ENCODE results near the gene BECN2.

BECN2 gene

DNA sequence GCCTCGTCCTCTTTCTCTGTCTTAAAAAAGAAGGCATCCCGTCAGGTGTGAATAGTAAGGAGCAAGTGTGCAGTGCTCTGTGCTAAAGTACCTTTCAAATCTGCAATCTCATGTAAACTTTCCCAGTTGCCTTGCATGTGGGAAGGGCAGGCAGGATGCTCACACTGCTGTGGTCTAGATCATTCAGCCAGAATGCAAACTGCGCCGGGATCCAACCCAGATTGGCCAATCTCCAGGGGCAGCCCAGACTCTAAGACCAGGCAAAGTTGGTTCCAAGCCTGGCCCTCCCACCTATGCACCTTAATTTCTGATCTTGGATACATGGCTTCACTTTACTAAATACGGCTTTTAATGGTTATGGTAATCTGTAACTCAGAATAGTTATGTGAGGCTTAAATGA, 44.5 kb downstream of the BECN2 start:
- no peak for DNase-seq (ENCODE audit: low spot score in 2 of 2)

DNA sequence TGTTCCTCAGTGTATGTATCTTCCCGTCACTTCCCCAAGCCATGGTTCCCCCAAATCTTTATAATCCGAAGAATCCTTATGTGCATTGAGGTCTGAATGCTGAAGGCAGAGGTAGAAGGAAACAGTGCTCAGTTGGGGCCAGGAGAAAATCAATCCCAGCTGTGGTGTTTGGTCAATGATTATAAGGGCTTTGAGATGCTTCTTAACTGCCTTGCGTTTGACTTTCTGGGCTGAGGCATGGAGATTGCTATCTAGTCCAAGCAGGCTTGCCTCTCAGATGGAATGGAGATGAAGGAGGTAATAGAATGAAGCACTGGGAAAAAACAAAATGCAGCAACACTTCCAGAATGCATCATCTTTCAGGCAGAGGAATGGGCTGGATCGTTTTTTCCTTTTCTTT, 44.9 kb downstream of the BECN2 start:
- Mint-ChIP-seq H3K4me3 (no peak overlapping the region), H3K9me3 (no peaks in the 10 kb centered on the region), H3K4me1 (peaks cover 6% of the 10 kb centered on the region), H3K36me3 (no peaks in the 10 kb centered on the region), H3K27ac (no peak overlapping the region)
- DNase-seq (ENCODE audit: low spot score in 2 of 2) (no peak), ATAC-seq (no peak)

More for the DNA sequence above, 44.5 kb downstream of the BECN2 start:
- no peaks in the 10 kb centered on the region for H3K9me3 Mint-ChIP-seq
- peaks cover 6% of the 10 kb centered on the region for H3K4me1 Mint-ChIP-seq
- no peaks in the 10 kb centered on the region for H3K36me3 Mint-ChIP-seq
- H3K4me3 Mint-ChIP-seq: no peak overlapping the region
- ATAC-seq: no peak
- H3K27ac Mint-ChIP-seq: no peak overlapping the region

- no peak overlapping the region for H3K4me3 Mint-ChIP-seq
- H3K27ac Mint-ChIP-seq: no peak overlapping the region
- ATAC-seq (no peak), DNase-seq (ENCODE audit: low spot score in 2 of 2) (no peak)
- no peaks in the 10 kb centered on the region for H3K4me1 Mint-ChIP-seq
- no peaks in the 10 kb centered on the region for H3K9me3 Mint-ChIP-seq
- no peaks in the 10 kb centered on the region for H3K36me3 Mint-ChIP-seq
Measured at GRCh38 chr1:242004751-242005495, 47.4 kb downstream of the BECN2 start.

GRCh38 chr1:242005866-242006535, 48.4 kb downstream of the BECN2 start:
- no peak overlapping the region for H3K27ac Mint-ChIP-seq
- no peaks in the 10 kb centered on the region for H3K4me1 Mint-ChIP-seq
- no peaks in the 10 kb centered on the region for H3K36me3 Mint-ChIP-seq
- DNase-seq (ENCODE audit: low spot score in 2 of 2): no peak
- no peak for ATAC-seq
- H3K4me3 Mint-ChIP-seq: no peak overlapping the region
- H3K9me3 Mint-ChIP-seq: no peaks in the 10 kb centered on the region

DNA sequence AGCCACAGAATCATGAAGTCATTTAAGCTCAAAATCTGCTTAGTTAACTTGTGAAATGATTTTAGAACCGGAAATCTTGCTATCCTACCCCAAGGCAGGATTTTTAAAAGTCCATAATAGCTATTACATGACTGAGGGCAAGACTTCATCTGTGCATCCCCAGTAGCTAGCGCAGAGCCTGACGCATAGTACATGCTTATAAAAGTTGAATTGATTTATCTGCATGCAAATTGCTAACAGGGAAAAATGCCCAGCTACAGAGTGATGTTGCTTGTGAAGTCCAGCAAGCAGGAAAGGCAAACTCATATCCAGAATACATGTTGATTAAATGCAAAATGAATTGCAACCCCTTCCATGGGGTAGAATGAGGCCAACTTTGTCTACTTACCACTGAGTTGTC, 49.4 kb downstream of the BECN2 start:
- ATAC-seq (no peak), DNase-seq (ENCODE audit: low spot score in 2 of 2) (no peak)
- Mint-ChIP-seq H3K4me1 (no peaks in the 10 kb centered on the region), H3K4me3 (no peak overlapping the region), H3K27ac (no peak overlapping the region), H3K36me3 (no peaks in the 10 kb centered on the region), H3K9me3 (no peaks in the 10 kb centered on the region)
